Left ventricle myocardium inferior (tissue), 1 donor: Measurements from ENCODE around the gene PLA2G2A. TPM values are rescaled to one million over a fixed set of nuclear protein-coding genes. Genes with fewer than 3 reads are reported as not detected.

Experiments
- DNase-seq: peaks from one replicate; pipeline ENCODE4 v3.0.0-alpha.2; 2020
- H3K27ac ChIP-seq: fragments of 200-600 bp; replicated peaks from 2 replicates; pipeline ENCODE4 v1.8.0; 2021
- H3K27me3 ChIP-seq: fragments of 200-600 bp; 2 replicates; pipeline ENCODE4 v1.8.0; 2021; ENCODE audit warnings: low read depth
- H3K36me3 ChIP-seq: fragments of 200-600 bp; 2 replicates; pipeline ENCODE4 v1.8.0; 2021
- H3K4me1 ChIP-seq: fragments of 200-600 bp; 2 replicates; pipeline ENCODE4 v1.8.0; 2021
- H3K4me3 ChIP-seq: fragments of 200-600 bp; 2 replicates; pipeline ENCODE4 v1.8.0; 2021; ENCODE audit warnings: mild to moderate bottlenecking, moderate library complexity
- H3K9me3 ChIP-seq: fragments of 200-600 bp; replicated peaks from 2 replicates; pipeline ENCODE4 v1.8.0; 2021
- intact Hi-C: fragments of 100-400 bp; cut with micrococcal nuclease; formaldehyde crosslinking; loops from one replicate; pipeline ENCODE4 v1.11.0; 2022
- total RNA-seq: library from RNA; stranded (reverse); fragmentation: NEBNext Ultra II Directional; extraction: Animal tissue kit (Norgen Biotek cat#: 25700); gene quantifications from one replicate; pipeline ENCODE4 v1.2.1, GENCODE V29; 2021
- TF ChIP-seq, protein P1 (sequence below): fragments of 200-600 bp; IDR thresholded peaks from 2 replicates; pipeline ENCODE4 v1.8.0; 2021; ENCODE audit warnings: antibody characterized with exemption, mild to moderate bottlenecking, borderline replicate concordance
- donor health status: DM: no; HTN: yes; CAD: no; lungs with severe emphysema.

Gene PLA2G2A
- total RNA-seq, 1 donor from 2014 or later, result 69.0 TPM

DNA sequence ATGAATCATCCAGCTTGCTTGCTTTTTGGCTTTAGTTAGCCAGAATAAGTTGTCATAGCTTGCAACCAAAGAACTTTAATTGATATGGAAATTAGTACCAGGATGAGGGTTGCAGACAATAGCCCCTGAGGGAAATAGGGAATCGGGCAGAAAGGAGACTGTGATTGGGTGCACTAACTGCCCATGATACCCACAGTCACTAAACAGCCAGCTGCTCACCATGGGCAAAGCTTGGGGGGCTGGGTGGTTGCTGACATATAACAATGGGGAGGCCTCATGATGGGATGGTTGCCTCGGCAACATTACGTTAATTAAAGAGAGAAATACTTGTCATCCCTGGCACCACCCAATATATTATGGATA, 38.2 kb downstream of the PLA2G2A start:
- H3K9me3 ChIP-seq, result no peaks in the 10 kb centered on the region
- intact Hi-C loops, result no loop called here
- no peak overlapping the region for H3K4me3 ChIP-seq
- H3K4me1 ChIP-seq, result no peaks in the 10 kb centered on the region
- peaks cover 17% of the 10 kb centered on the region for H3K27me3 ChIP-seq
- no peak for DNase-seq
- TF ChIP-seq, protein P1, sequence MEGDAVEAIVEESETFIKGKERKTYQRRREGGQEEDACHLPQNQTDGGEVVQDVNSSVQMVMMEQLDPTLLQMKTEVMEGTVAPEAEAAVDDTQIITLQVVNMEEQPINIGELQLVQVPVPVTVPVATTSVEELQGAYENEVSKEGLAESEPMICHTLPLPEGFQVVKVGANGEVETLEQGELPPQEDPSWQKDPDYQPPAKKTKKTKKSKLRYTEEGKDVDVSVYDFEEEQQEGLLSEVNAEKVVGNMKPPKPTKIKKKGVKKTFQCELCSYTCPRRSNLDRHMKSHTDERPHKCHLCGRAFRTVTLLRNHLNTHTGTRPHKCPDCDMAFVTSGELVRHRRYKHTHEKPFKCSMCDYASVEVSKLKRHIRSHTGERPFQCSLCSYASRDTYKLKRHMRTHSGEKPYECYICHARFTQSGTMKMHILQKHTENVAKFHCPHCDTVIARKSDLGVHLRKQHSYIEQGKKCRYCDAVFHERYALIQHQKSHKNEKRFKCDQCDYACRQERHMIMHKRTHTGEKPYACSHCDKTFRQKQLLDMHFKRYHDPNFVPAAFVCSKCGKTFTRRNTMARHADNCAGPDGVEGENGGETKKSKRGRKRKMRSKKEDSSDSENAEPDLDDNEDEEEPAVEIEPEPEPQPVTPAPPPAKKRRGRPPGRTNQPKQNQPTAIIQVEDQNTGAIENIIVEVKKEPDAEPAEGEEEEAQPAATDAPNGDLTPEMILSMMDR, result no peak
- H3K27ac ChIP-seq, result no peak overlapping the region
- no peaks in the 10 kb centered on the region for H3K36me3 ChIP-seq

DNA sequence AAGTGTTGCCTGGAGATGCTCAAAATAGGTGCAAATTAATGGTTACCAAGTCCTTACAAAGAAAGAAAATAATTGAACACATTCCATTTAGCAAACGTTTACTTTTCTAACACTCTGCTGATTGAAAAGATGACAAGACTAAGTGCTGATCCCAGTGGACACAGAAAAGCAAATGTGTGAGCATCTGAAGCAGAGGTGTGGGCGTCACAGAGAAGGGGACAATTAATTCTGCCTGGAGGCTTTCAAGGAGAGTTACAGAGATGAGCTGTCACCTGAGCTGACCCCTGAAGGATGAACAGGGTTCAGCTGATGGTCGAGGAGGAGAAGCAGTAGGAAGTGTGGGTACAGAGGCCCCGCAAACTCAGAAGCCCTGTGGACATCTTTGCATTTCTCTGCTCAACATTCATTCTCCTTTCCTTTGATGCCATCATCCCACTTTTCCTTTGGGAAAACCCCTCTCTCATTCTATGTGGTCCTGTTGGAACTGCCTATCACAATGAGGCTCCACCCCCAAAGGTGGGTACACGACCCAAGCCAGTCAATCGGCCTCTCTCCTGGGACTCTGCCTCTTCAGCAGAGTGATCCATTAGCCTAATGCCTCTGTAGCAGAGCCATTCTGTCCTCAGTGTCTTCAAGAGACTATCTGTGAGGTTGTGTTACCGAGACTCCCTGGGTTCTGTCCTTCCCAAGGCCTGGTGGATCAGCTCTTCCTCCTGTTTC, 38.8 kb downstream of the PLA2G2A start:
- DNase-seq, result no peak
- H3K9me3 ChIP-seq, result no peaks in the 10 kb centered on the region

DNA sequence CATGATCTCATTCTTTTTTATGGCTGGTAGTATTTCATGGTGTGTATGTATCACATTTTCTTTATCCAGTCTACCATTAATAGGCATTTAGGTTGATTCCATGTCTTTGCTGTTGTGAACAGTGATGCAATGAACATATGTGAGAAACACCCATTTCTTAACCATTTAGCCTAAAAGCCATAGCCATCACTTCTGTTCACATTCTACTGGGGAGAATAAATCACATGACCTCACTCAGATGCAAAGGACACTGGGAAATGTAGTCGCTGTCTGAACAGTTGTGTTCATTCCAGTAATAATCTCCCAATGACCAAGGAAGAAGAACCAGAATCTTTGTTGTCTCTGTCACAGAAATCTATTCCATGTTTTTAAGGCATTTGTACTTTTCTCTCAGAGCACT, 40.9 kb downstream of the PLA2G2A start:
- Histone ChIP-seq H3K27ac (no peak overlapping the region), H3K36me3 (no peaks in the 10 kb centered on the region), H3K4me3 (no peak overlapping the region), H3K9me3 (no peaks in the 10 kb centered on the region), H3K27me3 (no peaks in the 10 kb centered on the region), H3K4me1 (no peaks in the 10 kb centered on the region)
- TF ChIP-seq, protein P1, result no peak
- intact Hi-C loops, result no loop called here
- DNase-seq, result no peak

More for the DNA sequence above, 38.8 kb downstream of the PLA2G2A start:
- intact Hi-C loops, result no loop called here
- Histone ChIP-seq H3K36me3 (no peaks in the 10 kb centered on the region), H3K27me3 (peaks cover 11% of the 10 kb centered on the region), H3K4me3 (no peak overlapping the region), H3K4me1 (no peaks in the 10 kb centered on the region), H3K27ac (no peak overlapping the region)
- TF ChIP-seq, protein P1, result no peak

DNA sequence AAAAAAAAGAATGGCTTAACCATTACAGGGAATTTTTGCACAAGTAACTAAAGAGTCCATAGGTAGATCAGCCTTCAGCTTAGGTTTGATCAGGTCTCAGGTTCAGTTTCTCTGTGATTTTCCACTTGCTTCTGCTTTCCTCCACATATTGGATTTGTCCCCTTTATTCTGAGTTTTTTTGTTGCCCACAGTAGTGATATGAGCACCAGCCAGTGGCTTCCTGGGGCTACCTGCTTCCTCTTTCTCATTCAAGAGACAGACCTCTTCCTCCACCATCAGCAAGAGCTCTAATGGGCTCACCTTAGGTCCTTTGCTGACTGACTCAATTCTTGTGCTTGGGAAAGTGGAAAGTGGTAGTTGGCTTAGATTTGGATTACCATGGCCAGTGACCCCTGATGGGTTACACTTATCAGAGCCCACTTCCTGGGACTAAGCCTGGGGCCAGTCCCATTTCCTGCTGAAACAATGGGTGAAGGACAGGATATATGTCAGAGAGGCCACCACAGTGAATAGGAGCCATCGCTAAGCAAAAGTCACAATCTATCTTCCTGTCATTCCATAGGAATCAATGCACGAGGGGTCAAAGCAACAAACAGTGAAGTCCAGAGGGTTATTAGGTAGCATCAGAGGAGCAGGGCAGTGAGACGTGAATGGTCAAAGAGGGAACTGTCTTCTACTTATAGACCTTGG, 43.2 kb downstream of the PLA2G2A start:
- H3K27me3 ChIP-seq, result no peaks in the 10 kb centered on the region
- TF ChIP-seq, protein P1, result no peak
- H3K27ac ChIP-seq, result no peak overlapping the region
- peaks cover 22% of the 10 kb centered on the region for H3K9me3 ChIP-seq
- no peak overlapping the region for H3K4me3 ChIP-seq
- no peaks in the 10 kb centered on the region for H3K36me3 ChIP-seq
- intact Hi-C loops, result no loop called here
- DNase-seq, result no peak
- no peaks in the 10 kb centered on the region for H3K4me1 ChIP-seq

DNA sequence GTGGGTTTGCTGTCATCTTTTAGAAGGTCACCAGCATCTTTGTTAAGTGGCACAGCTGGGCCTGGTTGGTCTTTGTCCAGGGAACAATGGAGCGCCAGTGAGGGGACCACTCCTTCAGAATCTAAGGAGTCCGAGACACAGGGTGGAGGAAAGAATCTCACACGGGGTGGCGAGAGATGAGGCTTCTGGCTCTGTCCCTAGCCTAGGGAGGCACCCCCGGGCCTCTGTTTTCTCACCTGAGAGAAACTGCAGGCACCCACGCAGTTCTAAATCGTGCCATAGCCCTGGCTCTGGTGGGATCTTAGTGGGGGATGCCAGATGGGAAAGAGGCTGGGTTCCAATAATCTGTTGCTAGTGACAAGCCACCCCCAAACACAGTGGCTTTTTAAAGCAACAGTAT, 45.1 kb downstream of the PLA2G2A start:
- H3K27ac ChIP-seq, result no peak overlapping the region
- H3K36me3 ChIP-seq, result no peaks in the 10 kb centered on the region
- no peak for DNase-seq
- no peak overlapping the region for H3K4me3 ChIP-seq
- H3K9me3 ChIP-seq, result peaks cover 31% of the 10 kb centered on the region
- H3K27me3 ChIP-seq, result no peaks in the 10 kb centered on the region
- H3K4me1 ChIP-seq, result no peaks in the 10 kb centered on the region
- TF ChIP-seq, protein P1, result no peak
- intact Hi-C loops, result no loop called here
